GM19452 (cell line): ENCODE results near the gene ACP6.
A peak's percentile ranks its signal among the peaks of the same experiment; 100 is the strongest.

Experiments
- ATAC-seq: cut with Tn5 transposase; IDR thresholded peaks from one replicate; pipeline ENCODE4 v1.9.1; 2021; ENCODE audit not compliant: unreplicated experiment

ACP6 gene

DNA sequence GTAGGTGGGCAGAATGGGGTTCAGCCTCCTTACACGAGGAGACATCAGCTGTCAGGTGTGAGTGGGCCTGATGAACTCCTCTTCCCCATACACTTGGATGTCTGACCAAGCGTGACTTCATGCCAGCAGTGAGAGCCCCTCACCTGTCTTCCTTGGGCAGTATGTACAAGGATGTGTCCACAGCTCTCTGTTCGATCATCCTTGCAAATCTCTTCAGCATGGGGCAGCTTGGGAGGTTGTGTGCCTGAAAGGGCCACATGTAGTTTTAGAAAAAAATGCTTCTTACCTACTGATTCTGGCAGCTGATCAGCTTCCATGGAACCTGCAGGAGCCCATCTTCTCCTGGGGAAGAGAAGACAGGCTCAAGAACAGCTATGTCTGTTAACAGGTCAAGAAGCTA lies 18.0 kb downstream of the ACP6 start:
- no peak for ATAC-seq

GRCh38 chr1:147651466-147651865 lies 18.9 kb downstream of the ACP6 start:
- no peak for ATAC-seq

DNA sequence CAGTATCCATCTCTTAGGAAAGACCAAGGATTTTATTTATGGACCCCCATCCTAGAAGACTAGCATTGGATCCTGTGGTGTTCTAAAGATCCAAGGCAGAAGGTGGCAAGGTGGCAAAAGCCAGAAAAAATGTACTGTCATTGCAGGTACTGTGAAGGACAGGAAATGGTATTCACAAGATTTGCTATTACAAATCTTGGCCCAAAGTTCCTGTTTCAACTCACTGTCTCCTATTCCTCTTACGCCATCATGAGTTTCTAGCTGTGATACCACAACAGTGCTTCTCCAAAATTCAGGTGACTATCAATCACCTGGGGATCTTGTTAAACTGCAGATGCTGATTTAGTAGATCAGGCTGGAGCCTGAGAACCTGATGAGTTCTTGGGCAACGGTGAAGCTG lies 21.4 kb downstream of the ACP6 start:
- no peak for ATAC-seq

DNA sequence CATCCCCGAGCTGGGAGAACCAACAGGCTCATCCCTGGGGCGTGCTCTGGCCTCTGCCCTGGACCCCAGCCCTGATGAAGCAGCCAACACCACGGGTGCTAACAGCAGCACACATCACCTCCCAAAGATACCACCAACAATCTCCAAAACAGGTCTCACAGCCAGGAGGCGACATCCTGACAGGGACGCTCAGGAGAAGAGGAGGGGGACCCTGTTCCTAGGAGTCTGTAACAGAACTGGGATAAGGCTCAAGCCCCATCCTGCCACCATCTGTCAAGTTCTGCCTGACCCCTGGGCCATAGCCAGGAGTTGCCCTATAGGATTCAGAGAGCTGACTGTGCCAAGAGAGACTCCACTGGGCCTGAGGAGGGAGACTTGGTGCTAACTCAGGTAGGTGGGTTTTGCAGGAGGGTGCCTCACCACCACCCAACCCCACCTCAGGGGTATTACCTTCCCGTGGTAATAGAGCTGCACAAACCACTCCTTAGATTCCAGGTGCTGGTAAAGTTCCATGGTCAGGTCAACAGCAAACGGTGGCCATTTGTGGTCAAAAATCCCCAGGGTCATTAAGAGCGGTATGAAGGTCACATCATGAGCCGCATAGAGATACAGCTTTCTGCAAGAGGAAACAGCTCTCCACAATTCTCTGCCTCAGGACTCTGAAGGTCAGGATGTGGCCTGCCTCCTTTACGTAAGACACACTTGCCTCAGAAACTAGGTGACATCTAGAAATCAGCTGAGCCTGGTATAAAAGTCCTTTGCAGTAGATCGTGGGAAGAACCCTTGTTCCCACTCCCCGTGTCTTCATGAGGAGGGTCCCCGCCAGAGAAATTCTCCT lies 22.3 kb downstream of the ACP6 start:
- no peak for ATAC-seq

DNA sequence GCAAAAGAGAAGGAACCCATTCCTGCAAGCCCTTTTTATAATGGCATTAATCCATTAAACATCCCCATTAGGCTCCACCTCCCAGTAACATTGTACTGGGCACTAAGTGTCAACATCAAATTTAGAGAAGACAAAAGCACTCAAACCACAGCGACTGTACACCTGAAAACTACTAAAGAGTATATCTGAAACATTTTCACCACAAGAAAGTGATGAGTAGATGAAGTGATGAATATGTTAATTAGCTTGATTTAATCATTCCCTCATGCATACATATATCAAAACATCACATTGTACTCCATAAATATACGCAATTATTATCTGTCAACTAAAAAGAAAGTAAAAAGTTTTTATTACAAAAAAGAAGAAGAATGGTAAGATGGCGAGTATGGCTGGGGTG lies 26.4 kb downstream of the ACP6 start:
- no peak for ATAC-seq

GRCh38 chr1:147641695-147642592 lies 28.4 kb downstream of the ACP6 start:
- no peak for ATAC-seq

GRCh38 chr1:147641291-147641690 lies 29.0 kb downstream of the ACP6 start:
- ATAC-seq, result no peak

DNA sequence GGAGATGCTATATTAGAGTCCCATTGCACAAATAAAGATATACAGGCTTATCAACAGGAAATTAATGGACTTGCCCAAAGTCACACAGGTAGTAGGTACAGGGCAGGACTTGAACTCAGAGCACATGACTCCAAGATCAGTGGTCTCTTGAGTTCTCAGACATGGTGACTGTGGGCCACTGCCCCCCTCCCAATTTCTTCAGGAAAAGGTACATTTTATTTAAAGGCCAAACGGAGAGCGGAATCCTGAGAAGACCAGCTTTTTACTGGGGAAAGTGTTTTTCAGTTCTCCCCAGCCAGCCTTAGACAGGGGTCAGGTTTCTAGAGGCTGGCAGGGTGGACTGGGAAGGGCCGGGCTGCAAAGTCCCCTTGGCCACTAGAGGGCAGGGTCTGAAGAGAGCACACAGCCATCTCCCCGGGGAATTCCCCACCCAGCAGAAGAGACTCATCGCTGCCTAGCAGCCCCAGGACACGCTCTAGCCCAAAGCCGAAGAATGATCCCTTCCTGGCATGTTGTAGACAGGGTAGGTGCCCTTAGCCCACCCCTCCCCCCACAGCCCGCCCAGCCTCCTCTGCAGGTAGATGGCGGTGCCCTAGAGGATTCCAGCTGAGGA lies 29.7 kb downstream of the ACP6 start:
- ATAC-seq, result peak; percentile 92

DNA sequence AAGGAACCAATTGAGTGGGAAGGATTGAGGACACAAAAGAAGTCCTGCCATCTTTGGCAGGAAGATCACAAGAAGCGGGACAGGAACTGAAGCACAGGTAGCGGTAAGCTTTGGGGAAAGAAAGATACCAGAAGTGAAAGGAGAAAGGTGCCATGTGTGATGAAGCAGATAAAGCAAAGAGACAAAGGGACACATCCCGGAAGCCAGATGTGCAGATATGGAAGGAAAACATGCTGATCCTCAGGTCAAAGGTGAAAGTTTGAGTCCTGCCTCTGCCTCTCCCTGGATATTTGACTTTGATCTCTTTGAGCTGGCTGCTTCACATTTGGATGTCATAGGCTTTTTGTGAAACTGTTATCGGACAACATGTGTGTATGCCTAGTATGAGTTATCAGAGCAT lies 34.0 kb downstream of the ACP6 start:
- no peak for ATAC-seq

- no peak for ATAC-seq
Measured at GRCh38 chr1:147635342-147635741, 35.0 kb downstream of the ACP6 start.

DNA sequence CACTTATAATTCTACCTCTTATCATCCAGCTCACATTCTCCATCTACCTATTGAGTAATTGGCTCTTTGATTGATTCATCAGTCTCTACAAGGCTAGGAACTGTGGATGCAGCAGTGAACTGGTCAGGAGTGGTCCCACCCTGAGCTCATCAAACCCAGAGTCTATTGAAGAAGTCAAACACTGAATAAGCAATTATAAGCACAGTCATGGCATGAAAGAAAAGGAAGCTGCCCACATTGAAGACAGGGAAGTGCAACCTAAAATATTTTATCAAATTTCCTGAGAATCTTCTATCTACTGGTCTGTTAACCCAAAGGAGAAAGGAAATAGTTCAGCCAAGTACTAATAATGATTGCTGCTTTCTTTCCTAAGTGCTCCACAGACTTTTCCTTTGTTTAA lies 35.7 kb downstream of the ACP6 start:
- ATAC-seq, result no peak

GRCh38 chr1:147633759-147634158 lies 36.6 kb downstream of the ACP6 start:
- no peak for ATAC-seq

DNA sequence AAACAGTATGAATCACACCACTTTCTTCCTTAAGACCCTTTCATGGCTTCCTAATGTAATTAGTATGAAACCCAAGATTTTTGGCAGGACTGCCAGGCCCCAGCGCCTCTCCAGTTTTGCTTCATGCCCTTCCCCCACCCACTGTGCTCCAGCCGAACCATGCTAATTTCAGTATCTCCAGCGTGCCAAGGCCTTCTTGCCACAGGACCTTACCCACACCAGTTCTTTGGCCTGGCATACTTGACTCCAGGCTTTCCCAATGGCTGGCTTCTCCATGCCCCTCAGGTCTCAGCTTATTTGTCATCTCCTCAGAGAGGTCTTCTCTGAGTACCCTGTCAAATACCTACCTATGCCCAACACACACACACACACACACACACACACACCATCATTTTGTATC lies 38.5 kb downstream of the ACP6 start:
- no peak for ATAC-seq

- ATAC-seq, result no peak
Measured at GRCh38 chr1:147630447-147630846, 39.9 kb downstream of the ACP6 start.

- no peak for ATAC-seq
Measured at GRCh38 chr1:147630022-147630421, 40.3 kb downstream of the ACP6 start.

- no peak for ATAC-seq
Measured at GRCh38 chr1:147628441-147628840, 41.9 kb downstream of the ACP6 start.

DNA sequence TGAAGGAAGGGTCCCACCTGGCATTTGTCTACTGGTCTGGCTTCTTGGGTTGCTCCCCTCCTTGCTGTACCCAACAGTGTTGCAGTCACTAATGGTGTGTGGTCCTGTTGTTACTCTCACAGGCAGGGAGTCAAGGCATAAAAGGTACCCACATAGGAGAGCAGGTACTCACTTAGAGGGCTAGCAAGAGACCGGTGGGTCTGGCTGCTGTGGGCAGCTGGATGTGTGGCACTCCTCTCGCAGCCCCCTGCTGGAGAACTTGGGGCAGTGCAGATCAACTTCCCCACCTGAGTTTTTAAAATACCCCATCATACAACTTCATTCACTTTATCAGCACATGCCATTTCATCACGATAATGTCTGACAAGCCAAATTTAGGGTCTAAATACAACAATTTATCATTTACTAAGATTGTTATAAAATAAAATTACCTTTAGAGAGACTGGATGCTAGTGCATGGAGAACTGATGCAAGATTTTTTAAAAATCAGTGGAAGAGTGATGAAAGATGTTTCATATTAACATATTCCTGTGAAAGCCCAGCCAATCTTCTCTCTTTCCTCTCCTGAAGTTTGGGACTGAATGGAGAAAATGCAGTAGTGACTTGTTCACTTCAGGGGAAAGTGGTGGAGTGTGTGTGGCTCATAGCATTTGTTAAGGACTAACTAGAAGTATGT lies 42.8 kb downstream of the ACP6 start:
- no peak for ATAC-seq

DNA sequence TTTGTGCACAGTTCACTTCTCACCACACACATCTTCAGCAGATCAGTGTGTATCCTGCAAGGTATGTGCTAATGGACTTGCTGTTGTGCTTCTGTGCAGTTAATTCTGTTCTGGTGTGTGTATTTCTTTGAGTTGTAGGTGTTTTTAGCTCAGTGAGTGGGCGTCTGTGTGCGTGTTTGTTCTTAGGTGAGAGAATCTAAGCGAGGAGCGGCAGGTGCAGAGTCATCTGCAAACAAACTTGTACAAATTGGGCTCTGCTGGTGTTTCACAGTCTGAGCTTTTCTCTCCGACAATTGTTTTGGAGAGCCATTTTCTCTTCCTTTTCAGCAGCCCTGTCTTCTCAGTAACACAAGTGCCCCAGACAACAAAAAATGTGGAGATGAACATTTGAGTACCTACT lies 43.6 kb downstream of the ACP6 start:
- ATAC-seq, result no peak

DNA sequence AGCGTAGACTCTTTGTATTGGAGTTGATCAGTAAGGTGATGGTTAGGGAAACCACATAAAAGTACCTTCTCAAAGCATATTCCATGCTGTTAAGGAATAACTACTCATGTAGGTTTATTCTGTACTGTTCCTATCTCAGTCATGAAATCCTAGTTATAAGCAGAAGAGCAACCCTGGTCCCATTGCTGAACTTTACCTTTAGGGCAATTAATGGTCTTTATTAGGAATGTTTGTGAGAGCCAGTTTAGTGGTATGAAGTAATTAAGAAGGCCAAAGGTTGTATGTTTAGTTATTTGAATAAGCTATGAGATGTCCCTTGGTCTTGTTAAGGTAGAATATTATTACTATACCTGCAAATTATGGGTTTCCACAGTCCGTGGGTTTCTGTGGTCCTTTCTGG lies 44.0 kb downstream of the ACP6 start:
- no peak for ATAC-seq

DNA sequence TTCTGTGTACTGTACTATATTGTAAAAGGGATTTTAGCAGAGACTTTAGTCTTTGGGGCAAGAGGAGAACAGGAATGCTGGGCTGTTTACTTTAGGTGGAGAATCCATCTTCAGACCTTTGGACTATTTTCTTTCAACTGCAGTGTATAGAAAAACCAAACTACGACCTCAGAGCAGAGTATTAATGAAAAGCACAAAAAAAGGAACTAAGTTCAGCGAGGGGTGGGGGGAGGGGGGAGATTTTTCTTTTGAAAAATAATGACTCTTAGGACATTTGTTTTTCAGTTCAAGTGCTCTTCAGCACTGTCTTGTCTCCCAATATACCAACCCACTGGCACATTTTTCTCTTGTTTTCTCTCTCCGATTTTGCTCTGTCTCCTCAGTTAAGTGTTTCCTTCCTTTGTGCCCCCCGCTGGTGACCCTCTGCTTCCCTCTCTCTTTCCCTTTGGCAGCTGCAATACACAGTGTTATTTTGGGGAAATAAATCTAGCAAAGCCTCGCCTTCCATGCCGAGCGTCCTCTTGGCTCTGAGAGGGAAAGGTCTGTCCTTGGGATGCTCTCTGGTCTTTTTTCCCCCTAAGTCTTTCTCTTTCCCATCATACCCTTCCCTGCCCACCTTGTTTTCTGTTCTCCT lies 44.8 kb downstream of the ACP6 start:
- no peak for ATAC-seq

DNA sequence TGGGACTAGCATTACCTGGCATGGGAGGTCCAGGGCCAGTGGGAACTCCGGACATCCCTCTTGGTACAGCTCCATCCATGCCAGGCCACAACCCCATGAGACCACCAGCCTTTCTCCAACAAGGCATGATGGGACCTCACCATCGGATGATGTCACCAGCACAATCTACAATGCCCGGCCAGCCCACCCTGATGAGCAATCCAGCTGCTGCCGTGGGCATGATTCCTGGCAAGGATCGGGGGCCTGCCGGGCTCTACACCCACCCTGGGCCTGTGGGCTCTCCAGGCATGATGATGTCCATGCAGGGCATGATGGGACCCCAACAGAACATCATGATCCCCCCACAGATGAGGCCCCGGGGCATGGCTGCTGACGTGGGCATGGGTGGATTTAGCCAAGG lies 45.8 kb downstream of the ACP6 start:
- no peak for ATAC-seq
